Measurements from ENCODE around the gene ABCA4.

Gene ABCA4

DNA sequence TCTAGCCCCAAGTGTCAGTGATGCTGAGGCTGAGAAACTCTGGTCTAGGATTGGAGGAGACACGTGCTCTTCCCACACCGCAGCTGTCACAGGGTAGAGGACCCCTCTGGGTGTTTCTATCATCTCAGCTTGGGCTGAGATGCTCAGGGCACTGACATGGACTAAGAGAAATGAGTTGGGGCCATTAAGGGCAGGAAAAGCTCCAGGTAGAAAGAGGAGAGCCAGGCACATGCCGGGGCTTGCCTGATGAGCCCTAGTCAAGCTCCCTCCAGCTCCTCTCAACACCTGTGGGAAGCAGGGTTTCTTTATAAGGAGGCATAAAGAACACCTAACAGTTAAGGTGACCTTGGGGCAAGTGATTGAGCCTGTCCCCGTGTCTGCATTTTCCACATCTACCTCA, 17.3 kb downstream of the ABCA4 start:
- DNase-seq, result no peak

DNA sequence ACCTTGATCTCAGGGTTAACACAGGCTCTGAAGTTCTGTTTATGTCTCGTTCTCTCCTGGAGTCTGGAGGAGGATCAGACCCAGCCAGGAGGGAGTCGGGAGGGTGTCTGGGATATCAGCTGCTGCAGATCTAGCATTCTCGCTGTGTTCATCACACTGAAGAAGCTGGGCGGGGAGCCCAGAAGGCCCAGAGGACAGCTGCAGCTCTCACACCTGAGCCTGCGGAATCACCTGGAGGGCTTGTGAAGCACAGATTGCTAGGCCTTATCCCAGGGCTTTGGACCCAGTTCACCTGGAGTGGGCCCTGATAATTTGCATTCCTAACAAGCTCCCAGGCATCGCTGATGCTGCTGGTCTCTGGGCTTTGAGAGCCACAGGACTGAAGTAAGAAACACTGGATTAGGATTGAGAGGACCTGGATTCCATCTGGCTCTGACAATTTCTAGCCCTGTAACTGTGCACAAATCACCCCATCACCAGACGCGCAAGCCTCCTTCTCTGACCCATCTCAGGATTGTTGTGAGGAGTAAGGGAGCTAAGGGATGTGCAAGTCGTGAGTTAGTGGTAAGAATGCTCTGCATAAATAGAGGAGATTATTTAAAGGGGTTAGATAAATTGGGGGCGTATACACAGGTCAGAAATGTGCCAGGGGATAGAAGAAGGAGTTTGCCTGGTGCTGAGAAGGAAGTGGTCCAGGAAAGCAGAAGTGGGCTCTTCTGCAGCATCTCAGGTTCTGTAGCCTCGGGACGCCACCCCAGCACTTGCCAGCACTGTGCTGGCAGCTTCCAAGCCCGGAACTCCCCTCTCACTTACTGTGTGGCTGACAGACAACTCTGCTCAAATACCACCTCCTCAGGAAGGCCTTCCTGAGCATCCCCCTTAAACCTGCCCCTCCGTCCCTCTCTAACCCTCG, 19.1 kb downstream of the ABCA4 start:
- DNase-seq, result no peak

DNA sequence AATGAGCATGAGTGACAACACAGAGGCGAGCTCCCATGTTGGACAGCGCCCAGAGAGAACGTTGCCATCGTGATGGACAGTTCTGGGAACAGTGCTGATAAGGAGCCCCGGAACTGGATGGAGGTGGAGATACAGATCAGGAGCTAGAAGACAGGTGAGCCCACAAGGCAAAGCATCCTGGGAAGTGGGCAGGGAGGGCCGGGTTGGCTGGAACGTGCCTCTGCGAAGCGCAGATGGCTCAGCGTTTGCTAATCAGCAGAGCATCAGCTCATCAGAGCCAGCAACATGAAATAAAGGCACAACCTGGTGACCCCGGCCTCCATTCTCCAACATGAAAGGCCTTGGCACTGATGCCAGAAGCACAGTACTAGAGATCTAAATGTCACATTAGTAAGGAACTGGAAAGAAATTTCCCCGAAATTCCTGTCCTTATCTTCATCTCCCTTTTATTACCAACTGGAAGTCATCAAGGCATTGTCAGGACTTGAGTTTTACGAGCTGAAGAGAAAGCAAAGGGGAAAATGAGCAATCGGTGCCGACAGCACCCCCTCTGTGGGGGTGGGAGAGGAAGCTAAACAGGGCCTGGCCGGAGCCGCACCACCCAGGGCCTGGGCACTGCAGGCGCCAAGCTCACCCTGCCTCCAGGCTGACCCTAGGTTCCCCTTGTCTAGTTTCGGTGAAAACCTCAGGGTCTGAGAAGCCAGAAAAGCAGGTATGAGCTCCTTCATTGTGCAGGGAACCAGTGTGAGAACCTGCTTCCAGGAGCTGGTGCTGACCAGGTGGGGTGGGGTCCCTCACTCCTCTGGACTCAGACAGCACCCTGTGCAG, 19.9 kb downstream of the ABCA4 start:
- DNase-seq, result no peak

DNA sequence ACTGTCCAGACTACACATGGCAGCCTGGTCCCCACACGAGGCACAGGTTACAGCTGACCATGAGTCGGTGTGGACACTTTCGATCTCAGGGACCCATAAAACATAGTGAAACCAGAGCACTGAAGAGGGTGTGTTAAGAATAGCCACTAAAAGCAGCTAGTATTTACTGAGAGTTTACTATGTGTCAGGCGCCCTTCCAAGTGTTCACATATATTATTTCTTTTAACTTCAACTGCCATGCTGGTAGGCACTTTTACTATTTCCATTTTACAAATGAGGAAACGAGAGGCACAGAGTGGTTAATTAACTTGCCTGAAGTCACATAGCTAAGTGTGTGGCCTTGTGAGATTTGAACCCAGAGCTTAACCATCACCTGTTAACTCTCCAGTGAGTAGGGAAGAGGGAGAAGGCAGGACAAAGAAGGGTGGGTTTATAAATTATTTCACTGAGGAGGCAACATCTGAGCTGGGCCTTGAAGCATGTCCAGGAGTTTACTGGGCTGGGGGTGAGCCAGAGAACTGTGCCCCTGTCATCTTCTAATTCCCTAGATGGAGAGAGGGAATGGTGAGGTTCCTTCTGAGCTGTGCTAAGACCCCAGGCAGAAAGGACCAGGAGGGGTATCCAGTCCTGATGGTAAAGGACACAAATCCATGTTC, 20.7 kb downstream of the ABCA4 start:
- no peak for DNase-seq

DNA sequence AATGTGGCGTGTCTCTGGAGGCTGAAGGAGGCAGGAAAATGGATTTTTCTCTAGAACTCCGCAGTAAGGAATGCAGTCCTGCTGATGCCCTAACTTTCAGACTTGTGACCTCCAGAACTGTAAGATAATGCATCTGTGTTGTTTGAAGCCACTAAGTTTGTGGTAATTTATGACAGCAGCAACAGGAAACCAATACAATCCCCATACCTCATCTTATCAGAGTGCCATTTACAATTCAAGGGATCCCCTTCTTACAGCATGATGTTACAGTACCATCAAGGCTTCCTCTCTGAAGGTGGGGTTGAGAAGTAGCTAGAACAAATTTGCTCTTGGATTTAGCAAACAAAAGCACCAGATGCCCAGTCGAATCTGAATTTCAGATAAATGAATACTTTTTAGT, 21.6 kb downstream of the ABCA4 start:
- DNase-seq, result no peak

DNA sequence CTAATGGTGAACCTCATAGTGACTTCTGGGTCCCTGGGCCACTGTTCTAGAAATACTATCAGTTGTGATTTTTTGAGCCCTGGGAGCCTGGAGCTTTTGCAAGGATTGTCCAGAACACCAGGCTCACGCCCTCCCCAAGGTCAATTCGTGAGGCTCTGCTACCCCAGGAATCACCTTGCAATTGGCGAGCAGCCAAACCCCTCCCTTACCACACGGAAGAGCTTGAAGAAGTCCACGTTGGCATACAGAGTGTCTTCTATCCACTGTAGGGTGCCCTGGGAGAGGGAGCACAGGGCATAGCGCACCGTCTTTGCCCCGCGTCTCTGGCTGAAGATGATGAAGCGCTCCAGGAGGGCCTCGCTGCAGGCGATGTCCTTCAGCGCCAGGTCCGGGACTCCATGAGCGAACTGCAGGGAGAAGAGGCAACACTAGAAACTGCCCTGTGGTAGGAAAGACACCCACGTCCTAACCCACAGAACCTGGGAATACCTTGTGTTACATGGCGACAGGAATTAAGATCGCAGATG, 22.3 kb downstream of the ABCA4 start:
- DNase-seq, result no peak

DNA sequence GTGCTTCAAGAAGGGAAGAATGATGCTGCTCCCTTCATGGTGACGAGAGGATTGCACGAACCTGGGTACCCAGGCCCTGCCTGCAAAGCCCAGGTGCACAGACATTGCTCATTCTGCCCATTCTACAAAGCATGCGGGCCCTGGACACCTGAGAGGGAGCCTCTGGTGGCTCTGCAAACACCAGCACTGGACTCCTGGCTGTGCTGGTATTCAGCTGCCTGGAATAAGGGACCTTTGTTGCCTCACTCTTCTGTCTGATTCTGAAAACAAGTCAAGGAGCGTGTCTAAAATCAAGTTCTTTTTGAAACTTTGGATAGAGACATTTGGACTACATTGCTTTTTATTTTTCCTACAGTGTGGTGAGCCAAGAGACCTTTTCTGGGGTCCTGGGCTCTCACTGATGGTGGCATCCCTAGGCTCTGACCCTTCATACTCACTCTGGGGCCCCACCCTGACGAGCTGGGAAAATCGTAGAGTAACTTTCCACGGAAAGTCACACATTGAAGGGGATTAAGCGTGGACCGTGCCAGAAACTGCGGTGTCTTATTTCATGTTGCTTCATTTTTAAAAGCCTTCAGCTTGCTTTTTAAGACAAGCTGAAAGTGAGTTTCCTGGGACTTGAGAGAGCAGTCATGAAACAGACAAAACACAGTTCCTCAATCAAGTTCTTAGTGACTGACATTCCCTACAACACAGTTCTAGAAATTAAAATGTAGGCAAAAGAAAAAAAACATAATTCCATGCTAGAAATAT, 24.0 kb downstream of the ABCA4 start:
- no peak for DNase-seq

DNA sequence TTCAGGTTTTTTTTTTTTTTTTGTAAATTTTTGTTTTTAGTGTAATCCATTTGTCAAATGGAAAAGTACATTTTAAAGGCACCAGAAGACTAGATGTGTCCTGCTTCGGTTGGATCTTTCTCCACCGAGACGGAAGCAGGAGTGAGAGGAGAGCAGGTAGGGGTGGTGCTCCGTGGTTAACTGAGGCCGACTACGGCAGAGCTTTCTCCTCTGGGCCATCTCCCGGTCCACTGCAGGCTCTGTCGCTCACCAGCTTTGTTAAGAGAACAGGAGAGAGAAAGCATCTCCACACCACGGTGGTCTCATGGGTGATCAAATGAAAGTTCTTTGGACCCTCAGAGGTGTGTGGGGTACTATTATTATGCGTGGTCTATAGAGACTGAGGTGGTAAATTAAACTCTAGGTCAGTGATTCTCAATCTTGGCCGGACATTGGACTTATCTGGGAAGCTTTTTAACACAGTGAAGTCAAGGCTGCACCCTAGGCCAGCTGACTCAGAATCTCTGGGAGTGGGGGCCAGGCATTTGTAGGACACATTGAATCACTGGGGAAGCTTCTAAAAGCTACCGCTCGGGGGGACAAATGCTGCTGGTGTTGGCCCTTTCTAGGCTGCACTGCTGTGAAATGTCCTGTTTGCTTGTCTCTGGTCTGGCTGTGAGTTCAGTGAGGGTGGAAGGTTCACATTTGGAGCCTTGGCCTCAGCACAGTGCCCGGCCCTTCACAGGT, 25.0 kb downstream of the ABCA4 start:
- no peak for DNase-seq

DNA sequence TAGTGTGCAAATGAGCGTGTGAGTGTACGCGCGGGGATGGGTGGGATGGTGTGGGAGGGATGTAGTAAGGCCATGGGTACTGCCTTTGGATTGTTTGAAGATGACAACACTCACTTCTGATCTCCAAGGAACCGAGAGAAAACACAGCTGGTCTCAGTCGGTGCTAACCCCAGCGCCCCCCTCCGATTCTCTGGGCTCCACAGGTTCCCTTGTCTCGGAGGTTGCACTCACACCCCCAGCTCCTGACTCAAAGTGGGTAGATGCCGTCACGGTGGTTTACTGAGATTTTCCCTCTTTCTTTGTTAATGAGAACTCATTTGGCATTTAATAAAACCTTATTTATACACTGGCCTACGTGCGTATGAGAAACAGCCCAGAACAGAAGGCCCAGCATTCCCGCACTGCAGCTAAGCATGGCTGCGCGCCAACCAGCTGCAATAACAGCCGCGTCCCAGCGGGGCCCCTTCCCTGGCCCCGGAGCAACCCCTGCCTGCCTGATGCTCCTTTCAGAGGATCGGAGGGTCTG, 25.8 kb downstream of the ABCA4 start:
- DNase-seq, result no peak

DNA sequence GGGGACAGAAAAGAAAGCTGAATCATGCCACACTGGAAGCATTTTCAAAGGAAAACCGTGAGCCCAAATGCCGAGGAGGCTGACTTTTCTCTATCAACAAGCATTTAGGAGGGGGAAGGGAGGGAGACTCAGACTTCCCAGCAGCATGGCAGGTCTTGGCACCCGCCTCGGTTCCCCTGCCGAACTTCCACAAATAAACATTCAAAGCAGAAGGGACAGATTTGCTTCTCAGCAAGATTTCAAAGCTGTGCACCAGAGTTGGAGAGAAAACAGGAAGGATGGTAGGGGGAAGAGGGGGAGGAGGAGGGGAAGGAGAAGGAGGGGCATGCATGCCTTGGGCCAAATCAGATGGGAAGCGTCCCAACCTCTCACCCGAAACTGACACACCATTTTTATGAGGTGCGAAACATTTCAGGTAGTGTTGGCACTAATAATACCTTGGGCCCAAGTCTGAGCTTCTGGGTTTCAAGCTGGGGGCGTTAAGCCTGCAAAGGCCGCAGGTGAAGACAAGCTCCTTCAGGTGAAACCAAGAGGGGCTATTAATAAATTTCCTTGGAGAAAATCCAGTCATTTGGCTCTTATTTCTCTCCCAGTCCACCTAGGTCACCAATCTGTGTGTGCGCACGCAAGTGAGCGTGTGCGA, 26.4 kb downstream of the ABCA4 start:
- DNase-seq, result no peak

DNA sequence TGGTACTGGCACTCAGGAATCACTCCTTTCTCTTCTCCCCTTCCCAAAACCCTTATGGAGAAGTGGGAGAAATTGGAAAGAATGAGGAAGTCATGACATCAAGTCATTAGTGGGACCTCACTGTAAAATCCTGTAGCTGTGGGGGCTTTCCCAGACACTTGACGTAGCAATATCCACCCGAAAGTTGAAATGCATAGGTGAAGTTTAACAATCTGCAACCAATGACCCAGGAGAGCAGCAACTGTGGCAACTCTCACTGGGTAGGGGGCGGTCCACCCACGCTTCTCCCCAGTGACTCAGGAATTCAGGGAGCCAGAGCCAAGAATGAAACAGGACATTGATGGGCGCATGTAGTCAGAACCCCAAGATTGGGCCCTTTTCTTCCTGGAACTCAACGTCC, 27.0 kb downstream of the ABCA4 start:
- DNase-seq, result no peak

DNA sequence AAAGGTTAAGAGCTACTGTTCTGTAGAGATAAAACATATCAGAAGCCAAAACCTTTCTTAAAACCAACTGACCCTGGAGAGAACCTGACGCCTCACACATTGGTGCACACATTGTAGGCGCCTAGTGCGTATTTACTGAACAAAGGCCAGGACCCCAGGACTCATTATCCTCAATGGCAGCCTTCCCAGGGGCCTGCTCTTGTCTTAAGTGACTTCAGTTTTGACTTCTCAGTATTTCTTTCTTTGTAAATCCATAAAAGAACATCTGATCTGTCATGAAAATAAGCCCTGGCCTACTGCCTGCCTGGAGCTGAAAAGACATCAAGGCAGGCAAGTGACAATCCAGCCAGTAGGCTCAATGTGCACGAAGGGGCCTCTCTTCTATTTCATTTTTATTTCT, 27.6 kb downstream of the ABCA4 start:
- no peak for DNase-seq

DNA sequence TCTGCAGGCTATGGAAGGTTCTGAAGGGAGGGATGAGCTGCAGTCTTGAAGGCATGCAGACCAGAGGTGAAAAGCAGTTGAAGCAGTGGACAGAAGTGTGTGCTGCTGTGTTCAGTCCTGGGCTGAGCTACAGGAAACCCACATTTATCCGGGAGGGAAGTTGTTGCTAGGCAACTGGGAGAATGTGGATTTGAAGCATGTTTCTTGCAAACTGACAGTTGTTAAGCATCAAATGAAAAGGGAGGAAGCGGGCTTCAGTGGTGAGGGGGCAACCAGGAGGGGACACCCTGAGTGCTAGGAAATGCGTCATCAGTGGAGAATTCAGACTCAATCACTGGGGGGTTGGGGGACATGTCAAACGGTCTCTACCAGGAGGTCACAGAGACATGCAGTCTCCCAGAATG, 28.7 kb downstream of the ABCA4 start:
- no peak for DNase-seq

DNA sequence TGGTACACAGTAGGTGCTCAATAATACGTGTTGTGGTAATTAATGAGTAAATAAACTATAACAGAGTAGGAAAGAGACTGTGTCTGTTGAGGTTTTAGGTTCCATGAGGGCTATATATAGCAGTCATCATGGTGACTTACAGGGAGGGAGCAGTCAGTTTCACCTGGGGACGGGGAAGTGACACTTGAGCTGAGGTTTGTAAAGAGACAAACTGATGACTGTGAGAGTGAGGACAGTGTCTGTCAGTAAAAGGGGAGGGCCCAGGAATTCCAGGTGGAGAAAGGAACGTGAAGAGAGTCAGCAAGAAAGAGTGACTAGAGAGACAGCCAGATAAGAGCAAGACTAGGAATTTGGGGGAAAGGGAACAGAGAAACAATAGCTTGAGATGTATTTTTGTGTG, 30.2 kb downstream of the ABCA4 start:
- no peak for DNase-seq

DNA sequence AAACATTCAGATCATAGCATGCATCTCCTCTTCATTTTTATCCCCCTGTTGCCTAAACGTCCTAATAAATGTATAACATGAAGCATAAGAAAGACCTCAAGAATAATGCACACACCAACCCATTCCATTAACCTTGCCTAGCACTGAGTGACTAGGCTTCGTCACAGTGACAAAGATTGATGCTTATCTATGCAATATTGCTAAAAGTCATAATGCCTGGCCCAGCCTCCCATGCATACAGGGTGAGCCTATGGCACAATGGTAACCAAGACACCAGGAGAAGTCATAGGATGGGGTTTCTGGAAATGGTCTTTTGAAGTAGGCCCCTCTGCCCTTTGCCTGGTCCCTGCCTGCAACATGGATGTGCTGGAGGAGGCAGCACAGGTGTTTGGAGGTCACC, 33.8 kb downstream of the ABCA4 start:
- no peak for DNase-seq

DNA sequence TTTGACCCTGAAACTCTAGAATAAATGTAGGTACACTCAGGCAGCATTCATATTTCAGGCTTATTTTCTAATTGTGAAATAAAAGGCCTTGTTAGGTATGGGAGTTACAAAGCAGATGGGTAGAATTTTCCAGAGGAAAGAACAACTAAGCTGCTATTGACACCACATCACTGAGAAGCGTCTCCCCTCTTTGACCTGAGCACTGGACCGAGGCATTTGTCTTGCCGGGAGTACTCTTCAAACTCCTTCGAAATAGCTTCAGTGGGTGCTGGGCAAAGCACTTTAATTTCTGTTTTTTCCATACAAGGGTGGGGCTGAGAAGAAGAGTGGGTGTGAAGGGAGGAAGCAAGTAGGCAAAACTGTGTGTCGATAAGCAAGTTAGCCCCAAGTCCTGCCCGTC, 36.4 kb downstream of the ABCA4 start:
- DNase-seq, result no peak

DNA sequence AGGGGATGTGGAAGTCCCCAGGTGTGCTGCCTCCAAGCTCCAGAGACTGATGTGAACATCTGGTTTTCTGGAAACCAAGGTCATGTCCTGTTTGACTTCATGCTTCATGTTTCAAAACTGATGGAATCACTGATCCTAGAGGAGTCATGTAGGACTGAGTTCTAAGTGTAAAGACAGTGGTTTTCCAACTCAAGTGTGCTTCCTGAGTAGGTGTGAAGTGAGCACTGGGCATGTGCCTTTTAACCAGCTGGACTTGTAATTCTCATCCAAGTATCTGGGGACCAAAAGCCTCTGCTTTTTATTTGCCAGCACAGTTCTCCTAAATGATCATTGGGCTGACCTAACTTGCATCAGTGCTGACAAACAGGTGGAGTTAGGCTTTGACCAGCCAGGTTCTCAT, 36.9 kb downstream of the ABCA4 start:
- no peak for DNase-seq

DNA sequence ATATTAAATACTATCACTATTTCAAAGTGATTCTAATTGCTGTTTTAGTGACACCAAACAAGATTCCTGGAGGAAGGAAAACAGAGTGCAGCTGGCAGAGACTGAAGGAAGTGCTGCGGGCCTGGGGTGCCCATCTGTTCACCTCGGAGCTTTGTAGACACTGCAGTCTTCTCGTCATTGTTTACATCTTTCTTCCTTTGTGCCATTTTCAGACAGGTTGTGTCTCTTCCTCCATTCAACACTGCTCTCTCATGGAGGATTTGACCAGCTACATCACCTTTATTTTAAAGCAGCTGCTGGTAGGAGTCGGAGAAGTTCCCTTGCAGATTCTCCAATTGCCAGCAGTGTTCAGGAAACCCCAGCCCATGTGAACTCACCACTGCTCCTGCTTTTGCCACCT, 37.3 kb downstream of the ABCA4 start:
- no peak for DNase-seq

DNA sequence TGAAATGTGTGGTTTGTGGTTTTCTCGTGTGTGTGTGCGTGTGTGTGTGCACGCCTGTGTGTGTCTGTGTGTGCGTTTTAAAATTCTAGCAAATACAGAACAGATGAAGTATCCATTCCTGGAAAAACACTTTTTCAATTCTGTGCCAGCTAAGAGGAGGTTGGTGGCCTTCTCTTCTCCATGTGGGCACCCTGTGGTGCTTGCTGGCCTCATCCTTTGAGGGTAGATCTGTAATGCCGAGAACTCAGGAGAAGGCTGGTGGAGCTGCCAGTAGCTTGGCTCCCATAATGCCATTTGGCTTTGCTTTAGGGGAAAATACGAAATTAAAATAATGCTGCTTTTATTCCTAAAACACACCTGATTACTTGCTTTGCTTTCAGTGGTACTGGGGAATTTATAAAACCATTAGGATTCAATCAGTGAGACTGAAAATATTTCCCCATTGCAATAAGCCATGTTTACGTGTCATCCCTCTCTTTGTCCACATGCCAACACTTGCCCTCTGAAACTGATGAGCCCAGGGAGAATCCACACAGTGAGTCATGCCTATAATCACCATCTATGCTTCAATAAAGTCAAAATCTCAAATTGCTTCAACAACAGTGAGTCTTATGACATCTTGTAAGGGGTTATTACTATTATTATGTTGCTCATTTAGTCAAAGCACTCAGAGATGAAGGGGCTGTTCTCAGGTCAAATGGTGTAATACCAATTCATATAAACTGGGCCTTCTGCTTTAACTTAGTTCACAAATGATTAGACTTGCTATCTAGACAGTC, 39.2 kb downstream of the ABCA4 start:
- DNase-seq, result no peak

DNA sequence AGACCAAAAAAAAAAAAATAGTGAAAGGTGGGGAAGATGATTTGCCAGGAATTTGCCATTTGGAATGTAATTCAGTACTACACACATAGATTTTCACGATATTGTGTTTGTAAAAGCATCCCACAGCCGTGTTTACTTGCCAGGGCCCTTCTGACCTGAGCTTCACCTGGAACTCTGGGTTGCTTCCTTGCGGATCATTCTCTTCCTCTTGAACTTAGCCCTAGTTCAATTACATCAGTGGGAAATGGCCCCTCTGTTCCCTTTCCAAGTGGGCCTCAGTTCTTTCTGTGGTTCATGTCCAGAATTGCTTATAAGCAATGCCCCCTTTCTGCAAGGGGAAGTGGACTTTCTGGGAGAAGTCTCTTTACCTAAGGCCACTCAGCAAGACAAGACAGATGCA, 41.0 kb downstream of the ABCA4 start:
- DNase-seq, result no peak

Measured in NCI-H2029 (cell line).